ENCODE data around the gene FAM72C.
"Not testable (repeated sequence)": the region's sequence is repeated elsewhere in the genome, so short reads cannot be mapped to it uniquely, and the experiment has no call there.

FAM72C gene

DNA sequence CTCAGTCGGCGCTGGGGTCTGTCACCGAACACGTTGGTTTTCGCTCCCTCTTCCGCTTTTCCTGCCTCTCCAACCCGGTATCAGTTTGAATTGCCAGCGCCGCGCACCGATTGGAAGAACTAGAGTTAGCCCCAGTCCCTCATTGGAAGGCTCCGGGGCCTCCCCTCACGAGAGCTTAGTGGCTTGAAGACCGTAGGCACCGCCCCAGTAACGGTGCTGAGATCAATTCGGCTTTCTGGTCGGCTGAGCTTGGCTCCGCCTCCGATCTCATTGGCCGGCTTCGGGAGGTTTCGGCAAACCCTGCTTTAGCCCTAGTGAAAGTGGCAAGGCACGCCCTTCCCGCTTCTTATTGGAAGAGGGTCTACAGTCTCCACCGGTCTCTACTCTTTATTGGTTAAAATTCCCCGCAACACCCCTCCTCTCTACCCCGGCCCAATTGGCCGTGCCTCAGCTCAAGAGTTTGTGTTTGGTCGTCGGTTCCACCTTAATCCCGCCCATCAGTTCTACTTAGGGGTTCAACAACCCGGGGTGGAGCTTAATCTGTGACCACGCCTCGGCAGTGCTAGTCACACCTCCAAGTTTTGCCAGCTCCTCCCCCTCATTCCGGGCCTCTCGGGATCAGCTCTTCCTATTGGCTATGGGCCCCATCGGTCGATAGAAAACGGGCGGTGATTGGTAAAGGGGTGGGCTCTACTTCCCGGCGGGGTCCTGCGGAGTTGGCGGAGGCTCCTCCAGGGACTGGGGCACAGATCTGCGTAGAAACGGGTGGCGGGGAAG lies at the start of gene FAM72C:
FAM72C (minus strand) TSS at position 63 of the 777 bp plus-strand sequence. CDS start 845 bp downstream, outside the sequence.
- not testable (repeated sequence) for H3K4me3 ChIP-seq, H3K27ac ChIP-seq

DNA sequence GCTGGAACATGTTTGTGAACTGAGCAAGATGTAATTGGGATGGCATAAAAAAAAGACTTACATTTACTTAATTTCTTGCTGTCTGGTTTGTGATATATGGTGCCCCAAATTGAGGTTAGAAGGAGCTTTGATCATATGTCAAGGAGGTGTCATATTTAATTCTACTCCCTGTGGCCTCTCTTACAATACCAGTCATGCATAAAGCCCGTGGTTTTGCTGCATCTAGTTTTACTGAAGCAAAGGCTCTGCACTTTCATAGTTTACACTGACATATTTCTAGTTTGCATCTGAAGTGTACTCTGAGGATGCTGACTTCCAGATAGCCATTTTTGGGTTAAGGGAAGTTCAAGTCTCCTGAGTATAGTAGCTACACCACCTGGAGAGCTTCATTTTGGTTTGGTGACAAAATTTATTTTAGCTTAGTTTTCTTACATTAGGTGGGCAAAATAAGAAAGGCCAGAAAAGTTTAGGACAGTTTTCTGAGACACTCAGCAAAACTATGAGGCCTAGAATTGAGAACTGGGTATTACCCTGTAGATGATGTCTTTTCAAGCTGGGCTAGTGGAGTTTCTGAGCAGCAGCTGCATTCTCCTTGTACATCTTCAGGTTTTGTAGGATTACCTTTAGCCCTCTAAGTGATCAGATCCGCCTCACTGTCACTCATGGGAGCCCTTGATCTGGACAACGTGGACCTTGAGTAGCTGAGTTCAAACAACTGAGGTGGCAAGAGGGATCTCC lies 48.4 kb upstream of the FAM72C start:
- not testable (repeated sequence) for H3K27ac ChIP-seq, H3K4me3 ChIP-seq

GRCh38 chr1:144019101-144019500 lies 47.3 kb upstream of the FAM72C start:
- not testable (repeated sequence) for H3K4me3 ChIP-seq, H3K27ac ChIP-seq

DNA sequence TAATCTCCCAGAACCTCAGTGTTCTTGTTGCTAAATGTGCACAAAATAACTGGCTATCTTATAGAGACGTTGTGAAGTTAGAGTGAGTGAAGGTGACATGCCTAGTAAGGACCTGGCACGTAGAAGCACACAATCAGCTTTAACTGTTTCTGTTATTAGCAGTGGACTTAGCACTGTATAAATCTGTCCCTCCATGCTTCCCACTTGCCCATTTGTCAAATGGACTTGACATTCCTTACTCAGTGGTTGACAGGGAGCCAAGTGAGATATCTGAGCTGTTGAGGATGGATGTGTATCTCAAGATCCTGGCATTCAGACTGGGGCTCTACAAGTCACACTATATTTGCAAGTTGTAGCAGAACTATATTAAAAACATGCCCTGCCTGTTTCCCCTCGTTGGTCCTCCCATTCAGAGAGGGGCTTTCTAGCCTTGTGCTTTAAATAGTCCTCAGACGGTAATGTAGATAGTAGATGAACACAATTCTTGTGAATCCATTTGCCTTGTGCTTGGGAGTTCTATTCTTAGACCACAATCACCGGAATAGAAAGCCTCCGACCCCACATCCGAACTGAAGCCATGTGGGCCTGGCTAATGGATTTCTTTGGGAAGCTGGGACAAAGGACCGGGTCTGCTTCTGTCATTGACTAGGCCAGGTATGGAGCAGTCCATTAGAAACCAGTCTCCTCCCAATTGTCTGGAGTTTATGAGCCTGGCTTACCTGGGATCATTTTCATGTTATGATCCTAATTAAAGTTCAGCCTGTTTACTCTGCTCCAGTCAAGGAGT lies 43.6 kb upstream of the FAM72C start:
- H3K27ac ChIP-seq, H3K4me3 ChIP-seq: not testable (repeated sequence)

DNA sequence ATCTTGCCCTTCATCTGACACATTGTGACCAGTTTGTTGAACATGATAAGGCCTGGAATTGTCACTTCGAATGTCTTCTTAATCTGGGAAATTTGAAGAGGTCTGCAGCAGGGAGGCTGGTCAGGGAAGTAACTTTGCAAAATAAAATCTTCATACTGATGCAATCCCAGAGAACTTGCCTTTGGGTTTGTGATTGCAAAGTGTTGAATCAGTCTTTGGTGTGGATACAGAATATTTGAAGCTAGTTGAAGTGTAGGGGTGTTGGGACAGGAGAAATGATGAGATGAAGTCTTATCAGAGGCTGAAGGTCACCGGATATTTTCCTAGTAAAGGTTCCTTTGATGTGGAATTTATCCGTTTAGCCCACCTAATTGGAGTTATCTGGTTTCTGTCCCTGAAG lies 42.7 kb upstream of the FAM72C start:
- H3K27ac ChIP-seq, H3K4me3 ChIP-seq: not testable (repeated sequence)

DNA sequence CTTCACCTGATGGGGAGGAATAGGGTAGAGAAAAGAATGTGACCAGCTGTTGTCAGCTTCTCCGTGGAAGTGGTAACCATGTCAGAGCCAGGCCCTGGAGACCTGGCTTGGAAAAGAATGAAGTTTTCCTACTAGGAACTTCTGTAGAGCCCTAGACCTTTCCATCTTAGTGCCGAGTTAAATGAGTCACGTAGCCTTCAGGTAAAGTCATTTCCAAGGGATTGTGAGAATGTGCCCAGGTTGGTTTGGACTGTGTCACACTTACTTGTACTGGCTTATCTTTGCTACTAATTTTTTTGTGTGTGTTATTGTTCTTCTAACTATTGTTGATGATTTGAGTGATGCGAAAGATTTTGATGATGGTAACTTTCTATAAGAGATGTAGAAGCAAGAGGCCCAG lies 42.3 kb upstream of the FAM72C start:
- H3K27ac ChIP-seq, H3K4me3 ChIP-seq: not testable (repeated sequence)

DNA sequence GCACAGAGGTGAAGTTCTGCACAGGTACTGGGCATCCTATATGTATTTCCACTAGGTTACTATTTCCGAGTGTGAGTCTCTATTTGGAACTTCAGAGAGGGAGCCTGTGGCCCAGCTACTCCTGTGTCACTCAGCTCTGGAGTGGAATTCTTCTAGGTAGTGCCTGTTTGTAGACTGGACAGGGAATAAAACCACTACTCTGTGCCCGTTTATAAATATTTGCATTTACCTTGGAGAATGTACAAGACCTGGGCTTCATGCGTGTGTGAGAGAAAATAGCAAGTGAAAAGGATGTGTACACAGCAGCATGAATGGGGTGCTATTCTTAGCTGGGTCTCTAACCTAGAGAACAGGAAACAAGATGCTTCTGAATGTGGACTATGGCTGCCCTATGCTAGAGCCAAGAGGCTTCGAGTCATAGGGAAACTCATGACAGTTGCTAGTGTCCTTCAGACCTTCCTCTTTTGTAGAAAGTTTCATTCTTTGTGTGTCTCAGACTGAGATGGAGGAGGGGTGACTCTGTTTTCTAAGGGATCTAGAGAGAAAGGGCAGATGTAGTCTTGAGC lies 40.5 kb upstream of the FAM72C start:
- not testable (repeated sequence) for H3K27ac ChIP-seq, H3K4me3 ChIP-seq

DNA sequence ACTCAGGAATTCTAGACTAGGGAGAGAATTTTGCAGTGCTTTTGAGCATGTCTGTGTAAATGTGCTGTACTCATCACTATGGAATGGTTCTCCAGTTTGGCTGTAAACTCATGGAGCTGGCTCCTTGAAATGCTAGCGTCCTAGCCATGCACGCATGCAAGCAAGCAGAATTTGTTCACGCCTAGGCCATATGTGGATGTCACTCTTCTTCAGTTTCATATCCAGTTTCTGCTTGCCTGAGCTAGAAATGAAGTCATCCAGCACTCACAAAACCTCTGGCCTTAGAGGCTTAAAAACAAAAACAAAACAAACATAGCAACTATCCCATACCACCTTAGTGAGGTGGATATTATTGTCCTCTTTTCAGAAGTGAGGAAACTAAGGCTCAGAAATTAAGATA lies 37.6 kb upstream of the FAM72C start:
- not testable (repeated sequence) for H3K4me3 ChIP-seq, H3K27ac ChIP-seq

- H3K27ac ChIP-seq, H3K4me3 ChIP-seq: not testable (repeated sequence)
These were observed 32.5 kb upstream of the FAM72C start for GRCh38 chr1:144004259-144004658.

DNA sequence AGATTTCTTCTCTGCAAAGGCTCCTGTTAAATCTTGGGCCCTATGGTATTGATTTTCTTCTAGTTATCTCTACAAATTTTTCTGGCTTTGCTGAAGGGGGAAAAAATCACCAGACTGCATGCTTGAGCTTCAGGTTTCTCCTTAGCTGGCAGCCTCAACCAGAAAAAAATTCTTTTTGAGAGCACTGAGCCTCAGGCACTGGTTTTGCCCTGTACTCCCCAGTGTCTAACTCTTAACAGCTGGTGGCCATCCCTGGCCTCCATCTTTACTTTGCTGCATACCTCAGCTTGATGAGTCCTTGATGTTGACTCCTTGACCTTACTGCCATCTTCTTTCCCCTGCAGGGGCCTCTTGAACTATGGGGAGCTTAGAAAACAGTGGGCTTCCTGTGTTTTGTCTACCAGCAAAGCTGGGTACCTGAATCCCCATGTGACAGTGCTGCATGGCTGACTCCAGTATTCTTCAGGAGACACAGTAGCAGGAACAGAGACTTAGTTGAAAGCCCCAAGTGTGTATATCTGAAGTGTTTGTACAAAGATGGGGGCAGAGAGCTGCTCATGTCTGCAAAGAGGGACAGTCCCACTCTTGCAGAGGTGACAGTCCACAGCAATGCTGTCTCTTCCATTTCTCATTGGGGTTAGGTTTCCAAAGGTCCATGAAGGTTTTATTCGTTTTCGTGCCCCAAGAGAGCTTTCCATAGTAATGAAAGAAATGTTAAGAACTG lies 31.7 kb upstream of the FAM72C start:
- not testable (repeated sequence) for H3K4me3 ChIP-seq, H3K27ac ChIP-seq

- not testable (repeated sequence) for H3K27ac ChIP-seq, H3K4me3 ChIP-seq
These were observed 30.5 kb upstream of the FAM72C start for GRCh38 chr1:144002141-144002881.

DNA sequence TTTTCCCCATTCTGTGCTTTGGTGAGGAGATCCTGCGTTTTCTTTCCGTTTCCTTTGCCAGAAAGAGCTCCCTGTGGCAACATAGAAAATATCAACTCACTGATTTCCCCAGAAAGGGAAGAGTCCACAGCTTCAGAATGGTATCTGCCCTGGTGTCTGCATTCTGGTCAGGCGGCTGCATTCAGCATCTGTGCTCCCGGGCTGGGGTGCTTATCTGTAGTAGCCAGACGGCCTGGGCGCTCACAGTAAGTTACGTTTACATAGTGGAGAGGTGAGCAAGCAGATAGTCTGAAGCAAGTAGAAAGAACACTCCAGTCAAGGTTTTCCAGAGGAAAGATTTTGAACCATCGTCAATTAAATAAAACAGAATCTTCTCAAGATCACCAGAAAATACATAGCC lies 29.3 kb upstream of the FAM72C start:
- H3K4me3 ChIP-seq = not testable (repeated sequence)

DNA sequence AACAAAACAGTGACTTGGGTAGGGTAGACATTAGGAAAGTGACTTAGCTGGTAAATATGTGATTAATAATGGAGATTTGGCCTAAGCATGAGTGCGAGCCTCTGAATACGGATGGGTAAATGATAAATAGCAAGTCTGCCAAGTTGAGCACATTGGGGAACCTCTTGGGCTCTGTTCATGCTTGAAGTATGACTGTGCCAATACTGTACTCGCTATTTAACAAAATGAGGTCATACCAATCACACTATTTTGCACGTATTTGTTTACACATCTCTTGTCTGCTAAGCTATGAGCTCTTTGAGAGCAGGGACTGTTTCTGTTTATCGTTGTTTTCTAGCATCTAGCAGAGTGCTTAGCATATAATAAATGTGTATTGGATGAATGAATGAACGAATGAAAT lies 24.2 kb upstream of the FAM72C start:
- H3K27ac ChIP-seq, H3K4me3 ChIP-seq: not testable (repeated sequence)

More for the DNA sequence above, 29.3 kb upstream of the FAM72C start:
- not testable (repeated sequence) for H3K27ac ChIP-seq

- H3K27ac ChIP-seq, H3K4me3 ChIP-seq: not testable (repeated sequence)
These were observed 21.6 kb upstream of the FAM72C start for GRCh38 chr1:143993301-143993907.

GRCh38 chr1:143990699-143991098 lies 18.9 kb upstream of the FAM72C start:
- not testable (repeated sequence) for H3K27ac ChIP-seq

DNA sequence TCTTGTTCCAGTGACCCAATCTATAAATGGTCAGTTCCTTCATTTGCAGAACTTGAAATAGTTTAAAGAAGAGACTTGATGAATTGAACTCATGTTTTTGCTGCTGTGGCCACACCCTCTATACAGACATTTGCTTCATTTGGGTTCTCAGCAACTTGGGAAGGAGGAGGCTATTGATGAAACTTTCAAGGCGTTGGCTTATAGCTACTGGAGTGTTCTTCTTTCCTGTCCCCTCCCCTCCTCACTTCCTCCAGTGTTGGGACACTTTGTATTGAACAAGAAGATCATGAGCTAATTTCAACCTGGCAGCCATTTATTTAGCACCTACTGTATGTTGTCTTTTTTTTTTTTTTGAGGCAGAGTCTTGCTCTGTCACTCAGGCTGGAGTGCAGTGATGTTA lies 17.9 kb upstream of the FAM72C start:
- H3K4me3 ChIP-seq, H3K27ac ChIP-seq: not testable (repeated sequence)

More at GRCh38 chr1:143990699-143991098, 18.9 kb upstream of the FAM72C start:
- H3K4me3 ChIP-seq = not testable (repeated sequence)

- not testable (repeated sequence) for H3K4me3 ChIP-seq, H3K27ac ChIP-seq
These were observed 17.6 kb upstream of the FAM72C start for GRCh38 chr1:143989427-143989712.

- H3K4me3 ChIP-seq, H3K27ac ChIP-seq: not testable (repeated sequence)
These were observed 17.0 kb upstream of the FAM72C start for GRCh38 chr1:143988602-143989426.

All from skin epidermis (tissue), 12 donors.